IMR-90 (cell line): Measurements from ENCODE around the gene RPS16. TPM values are rescaled to one million over a fixed set of nuclear protein-coding genes. Genes with fewer than 3 reads are reported as not detected.

Experiments
- ATAC-seq: fragments of 200-7000 bp; cut with Tn5 transposase; 2 replicates; pipeline ENCODE4 v1.9.1; 2020; ENCODE audit warnings: low read depth, mild to moderate bottlenecking, moderate library complexity
- BruUV-seq: library from RNA; stranded (reverse); fragments of 400-500 nt; replicated peaks from 2 replicates; lab custom pipeline; 2021; lab: Mats Ljungman, UMichigan
- CTCF ChIA-PET: fragments of 300-600 bp; formaldehyde crosslinking; extraction: SDS; loops from one replicate; lab custom pipeline; 2021; ENCODE audit warnings: antibody characterized with exemption; lab: Yijun Ruan, JAX
- POLR2A ChIA-PET: fragments of 300-600 bp; sonication (Branson Sonifier 250); formaldehyde crosslinking; loops from one replicate; lab custom pipeline; 2022; ENCODE audit warnings: antibody characterized with exemption; ENCODE audit not compliant: unreplicated experiment; lab: Charles Lee
- DNase-seq: peaks from one replicate; pipeline ENCODE4 v3.0.0; 2013
- H2AFZ ChIP-seq: replicated peaks from 2 replicates; pipeline ENCODE3; 2013; ENCODE audit warnings: low read length, mild to moderate bottlenecking; ENCODE audit not compliant: poor library complexity
- H2AK5ac ChIP-seq: 2 replicates; pipeline ENCODE4 v1.6.1; 2013; ENCODE audit warnings: low read depth, low read length, inconsistent platforms
- H2AK9ac ChIP-seq: replicated peaks from 2 replicates; pipeline ENCODE3; 2013; ENCODE audit warnings: mild to moderate bottlenecking, low read depth, low read length, moderate library complexity; ENCODE audit not compliant: poor library complexity
- H2BK120ac ChIP-seq: 2 replicates; pipeline ENCODE4 v1.6.1; 2013; ENCODE audit warnings: low read depth, low read length, inconsistent platforms
- H2BK15ac ChIP-seq: 3 replicates; pipeline ENCODE4 v1.6.1; 2013; ENCODE audit warnings: low read depth, low read length, inconsistent platforms
- H2BK20ac ChIP-seq: 2 replicates; pipeline ENCODE4 v1.6.1; 2013; ENCODE audit warnings: low read depth, mild to moderate bottlenecking, inconsistent platforms, low read length, moderate library complexity
- H2BK5ac ChIP-seq: 2 replicates; pipeline ENCODE4 v1.6.1; 2013; ENCODE audit warnings: mild to moderate bottlenecking, low read depth, low read length, inconsistent platforms; ENCODE audit not compliant: poor library complexity, severe bottlenecking
- H3K14ac ChIP-seq: replicated peaks from 2 replicates; pipeline ENCODE4 v1.6.1; 2013; ENCODE audit warnings: low read depth, low read length, inconsistent platforms
- H3K18ac ChIP-seq: 2 replicates; pipeline ENCODE4 v1.6.1; 2013; ENCODE audit warnings: low read depth, low read length, control low read depth
- H3K23ac ChIP-seq: 2 replicates; pipeline ENCODE4 v1.6.1; 2013; ENCODE audit warnings: low read depth, low read length, inconsistent platforms
- H3K27ac ChIP-seq: 2 replicates; pipeline ENCODE4 v1.5.1; 2013; ENCODE audit warnings: mild to moderate bottlenecking, control low read depth, low read length; ENCODE audit not compliant: insufficient read depth
- H3K27me3 ChIP-seq: 2 replicates; pipeline ENCODE4 v1.6.1; 2013; ENCODE audit warnings: low read length; ENCODE audit not compliant: control insufficient read depth, insufficient read depth
- H3K36me3 ChIP-seq: 2 replicates; pipeline ENCODE4 v1.6.1; 2013; ENCODE audit warnings: low read length, mixed read lengths; ENCODE audit not compliant: control insufficient read depth, insufficient read depth
- H3K4ac ChIP-seq: 2 replicates; pipeline ENCODE4 v1.6.1; 2013; ENCODE audit warnings: low read depth, low read length, inconsistent platforms
- H3K4me1 ChIP-seq: 2 replicates; pipeline ENCODE4 v1.6.1; 2013; ENCODE audit warnings: low read length, mixed read lengths; ENCODE audit not compliant: control insufficient read depth, insufficient read depth
- H3K4me2 ChIP-seq: 2 replicates; pipeline ENCODE4 v1.6.1; 2013; ENCODE audit warnings: low read depth, mild to moderate bottlenecking, control low read depth, low read length, moderate library complexity
- H3K4me3 ChIP-seq: 2 replicates; pipeline ENCODE4 v1.5.1; 2013; ENCODE audit warnings: low read depth, mild to moderate bottlenecking, control low read depth, low read length, moderate library complexity; ENCODE audit not compliant: insufficient read depth
- H3K56ac ChIP-seq: 2 replicates; pipeline ENCODE4 v1.6.1; 2013; ENCODE audit warnings: low read length, inconsistent platforms; ENCODE audit not compliant: insufficient read depth; ENCODE audit errors: extremely low read depth
- H3K79me1 ChIP-seq, 2 experiments: 2 replicates each; pipeline ENCODE4 v1.6.1; 2013; ENCODE audit warnings: low read length in 2 of 2, inconsistent platforms in 1 of 2, low read depth in 1 of 2
- H3K9ac ChIP-seq: 2 replicates; pipeline ENCODE4 v1.6.1; 2013; ENCODE audit warnings: low read depth, low read length, control low read depth
- H3K9me1 ChIP-seq: 2 replicates; pipeline ENCODE4 v1.6.1; 2013; ENCODE audit warnings: low read length, inconsistent platforms; ENCODE audit not compliant: insufficient read depth
- H3K9me3 ChIP-seq: 2 replicates; pipeline ENCODE4 v1.6.1; 2013; ENCODE audit warnings: low read length; ENCODE audit not compliant: control insufficient read depth, insufficient read depth
- H4K20me1 ChIP-seq: 2 replicates; pipeline ENCODE4 v1.6.1; 2013; ENCODE audit warnings: low read length, inconsistent platforms; ENCODE audit not compliant: insufficient read depth
- H4K5ac ChIP-seq: 2 replicates; pipeline ENCODE4 v1.6.1; 2013; ENCODE audit warnings: mild to moderate bottlenecking, low read depth, low read length, control low read depth
- H4K8ac ChIP-seq, 2 experiments: 2 replicates each; pipeline ENCODE4 v1.6.1; 2013; ENCODE audit warnings: low read depth in 2 of 2, low read length in 2 of 2, control low read depth in 1 of 2, inconsistent platforms in 1 of 2
- H4K91ac ChIP-seq: 2 replicates; pipeline ENCODE4 v1.6.1; 2013; ENCODE audit warnings: low read depth, low read length, inconsistent platforms; ENCODE audit not compliant: insufficient read depth
- BHLHE40 ChIP-seq: fragments of 150-350 bp; IDR thresholded peaks from 2 replicates; pipeline ENCODE4 v1.6.1; 2016; ENCODE audit warnings: mild to moderate bottlenecking, low read depth, low read length
- CEBPB ChIP-seq: IDR thresholded peaks from 2 replicates; pipeline ENCODE4 v1.6.1; 2012; ENCODE audit warnings: low read depth, low read length, improper control_type of control experiment
- CHD1 ChIP-seq: IDR thresholded peaks from 2 replicates; pipeline ENCODE4 v1.6.1; 2012; ENCODE audit warnings: low read depth, low read length, improper control_type of control experiment
- ELK1 ChIP-seq: fragments of 150-350 bp; IDR thresholded peaks from 2 replicates; pipeline ENCODE4 v1.6.1; 2016; ENCODE audit warnings: low read depth, mild to moderate bottlenecking, low read length, moderate library complexity, borderline replicate concordance
- FOS ChIP-seq: fragments of 150-350 bp; IDR thresholded peaks from 2 replicates; pipeline ENCODE4 v1.6.1; 2016; ENCODE audit warnings: low read depth, low read length
- MAFK ChIP-seq: IDR thresholded peaks from 2 replicates; pipeline ENCODE4 v1.6.1; 2012; ENCODE audit warnings: low read depth, low read length, improper control_type of control experiment
- MAZ ChIP-seq: IDR thresholded peaks from 2 replicates; pipeline ENCODE4 v1.6.1; 2012; ENCODE audit warnings: low read depth, mild to moderate bottlenecking, low read length, improper control_type of control experiment, moderate library complexity, borderline replicate concordance
- MXI1 ChIP-seq: IDR thresholded peaks from 2 replicates; pipeline ENCODE4 v1.6.1; 2012; ENCODE audit warnings: low read depth, mild to moderate bottlenecking, low read length, moderate library complexity, borderline replicate concordance
- NFE2L2 ChIP-seq: fragments of 150-350 bp; IDR thresholded peaks from 2 replicates; pipeline ENCODE4 v1.6.1; 2016; ENCODE audit warnings: low read depth, mild to moderate bottlenecking, low read length
- POLR2A ChIP-seq: IDR thresholded peaks from 2 replicates; pipeline ENCODE4 v1.6.1; 2012; ENCODE audit warnings: mild to moderate bottlenecking, low read depth, low read length
- RAD21 ChIP-seq: IDR thresholded peaks from 2 replicates; pipeline ENCODE4 v1.6.1; 2012; ENCODE audit warnings: low read length, improper control_type of control experiment
- RCOR1 ChIP-seq: IDR thresholded peaks from 2 replicates; pipeline ENCODE4 v1.6.1; 2012; ENCODE audit warnings: mild to moderate bottlenecking, low read length, improper control_type of control experiment; ENCODE audit not compliant: insufficient replicate concordance
- RFX5 ChIP-seq: IDR thresholded peaks from 2 replicates; pipeline ENCODE4 v1.8.0; 2012; ENCODE audit warnings: low read depth, mild to moderate bottlenecking, low read length, moderate library complexity
- SMC3 ChIP-seq: fragments of 150-350 bp; IDR thresholded peaks from 2 replicates; pipeline ENCODE4 v1.6.1; 2016; ENCODE audit warnings: low read depth, mild to moderate bottlenecking, antibody characterized with exemption, low read length, moderate library complexity
- WGBS, 2 experiments: methylation state at CpG; one replicate each; pipeline versions ENCODE4 v1.1.5 to v1.1.7; 2013; ENCODE audit warnings: missing lambda C conversion rate in 2 of 2; ENCODE audit not compliant: insufficient read length in 1 of 2; ENCODE audit errors: extremely low coverage in 2 of 2; 5-methylcytosine and 5-hydroxymethylcytosine counted together
- dilution Hi-C: fragments of 300-500 bp; cut with HindIII; formaldehyde crosslinking; loops from one replicate; pipeline ENCODE4 v1.14.3; 2018; ENCODE audit warnings: low sequenced_read_pairs; ENCODE audit not compliant: unreplicated experiment
- in situ Hi-C: fragments of 300-500 bp; cut with MboI; formaldehyde crosslinking; loops from 3 replicates; pipeline ENCODE4 v1.14.3; 2019; ENCODE audit warnings: low sequenced_read_pairs, inconsistent platforms, mixed read lengths
- intact Hi-C: fragments of 100-400 bp; cut with micrococcal nuclease; formaldehyde crosslinking; loops from 2 replicates; pipeline ENCODE4 v1.10.0; 2022
- polyA plus RNA-seq, 3 experiments: library from polyadenylated mRNA; depleted of rRNA; stranded (reverse); fragments of >200 nt; gene quantifications; 2 replicates each; pipeline ENCODE4 v1.2.3, GENCODE V29; 2012; ENCODE audit warnings: low replicate concordance in 1 of 3
- total RNA-seq: library from RNA; depleted of rRNA; stranded (reverse); fragments of >200 nt; gene quantifications from 2 replicates; pipeline ENCODE4 v1.2.3, GENCODE V29; 2012
- TF ChIP-seq, protein P1 (sequence below): conservative IDR thresholded peaks from 2 replicates; pipeline ENCODE4 v1.5.1; 2012; ENCODE audit warnings: mild to moderate bottlenecking, low read depth, low read length, improper control_type of control experiment
- TF ChIP-seq, protein P2 (sequence below): fragments of 150-350 bp; IDR thresholded peaks from 2 replicates; pipeline ENCODE4 v1.6.1; 2017; ENCODE audit warnings: mild to moderate bottlenecking, antibody characterized with exemption, low read length, low read depth

The RPS16 gene
- total and polyA plus RNA-seq, 2 of the 4 experiments (the other 2 are of a cell fraction), result 320 to 3,500 TPM

- WGBS, 2 experiments, result 92% methylated on average over 7 of the region's 11 CpGs; no CpG with 5 or more reads in 1 of the 2 experiments
- Histone ChIP-seq H2BK120ac (no peak overlapping the region), H3K27me3 (no peaks in the 10 kb centered on the region), H4K91ac (no peak overlapping the region), H3K56ac (no peak overlapping the region), H2AFZ (no peak overlapping the region), H4K20me1 (peaks cover 24% of the 10 kb centered on the region), H3K9me3 (no peaks in the 10 kb centered on the region), H2BK5ac (no peak overlapping the region), H4K8ac (no peak overlapping the region), H3K4ac (no peak overlapping the region), H3K9me1 (peaks cover 2% of the 10 kb centered on the region; the same call in 1 of the 2 replicates), H3K27ac (no peak overlapping the region), H3K36me3 (peaks cover 89% of the 10 kb centered on the region), H3K79me1 (peaks cover 15 to 20% of the 10 kb centered on the region in 2 experiments; a peak in 3 of 4 replicates), H3K23ac (no peak overlapping the region), H3K14ac (no peak overlapping the region), H3K4me3 (no peak overlapping the region), H3K18ac (no peak overlapping the region), H3K4me2 (no peak overlapping the region), H2BK15ac (no peak overlapping the region), H3K4me1 (no peaks in the 10 kb centered on the region), H4K5ac (no peak overlapping the region), H2BK20ac (no peak overlapping the region), H3K9ac (no peak overlapping the region), H2AK9ac (no peak overlapping the region), H2AK5ac (no peak overlapping the region)
- DNase-seq (no peak), ATAC-seq (no peak)
- in situ Hi-C loops, result no loop called here
- TF ChIP-seq MAZ (no peak), RFX5 (no peak), BHLHE40 (no peak), MAFK (no peak), MXI1 (no peak), CEBPB (no peak), CHD1 (no peak), RCOR1 (no peak), FOS (no peak), SMC3 (no peak), ELK1 (no peak), NFE2L2 (no peak), RAD21 (no peak), POLR2A (no peak)
- TF ChIP-seq, protein P1, sequence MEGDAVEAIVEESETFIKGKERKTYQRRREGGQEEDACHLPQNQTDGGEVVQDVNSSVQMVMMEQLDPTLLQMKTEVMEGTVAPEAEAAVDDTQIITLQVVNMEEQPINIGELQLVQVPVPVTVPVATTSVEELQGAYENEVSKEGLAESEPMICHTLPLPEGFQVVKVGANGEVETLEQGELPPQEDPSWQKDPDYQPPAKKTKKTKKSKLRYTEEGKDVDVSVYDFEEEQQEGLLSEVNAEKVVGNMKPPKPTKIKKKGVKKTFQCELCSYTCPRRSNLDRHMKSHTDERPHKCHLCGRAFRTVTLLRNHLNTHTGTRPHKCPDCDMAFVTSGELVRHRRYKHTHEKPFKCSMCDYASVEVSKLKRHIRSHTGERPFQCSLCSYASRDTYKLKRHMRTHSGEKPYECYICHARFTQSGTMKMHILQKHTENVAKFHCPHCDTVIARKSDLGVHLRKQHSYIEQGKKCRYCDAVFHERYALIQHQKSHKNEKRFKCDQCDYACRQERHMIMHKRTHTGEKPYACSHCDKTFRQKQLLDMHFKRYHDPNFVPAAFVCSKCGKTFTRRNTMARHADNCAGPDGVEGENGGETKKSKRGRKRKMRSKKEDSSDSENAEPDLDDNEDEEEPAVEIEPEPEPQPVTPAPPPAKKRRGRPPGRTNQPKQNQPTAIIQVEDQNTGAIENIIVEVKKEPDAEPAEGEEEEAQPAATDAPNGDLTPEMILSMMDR, result no peak
- TF ChIP-seq, protein P2, sequence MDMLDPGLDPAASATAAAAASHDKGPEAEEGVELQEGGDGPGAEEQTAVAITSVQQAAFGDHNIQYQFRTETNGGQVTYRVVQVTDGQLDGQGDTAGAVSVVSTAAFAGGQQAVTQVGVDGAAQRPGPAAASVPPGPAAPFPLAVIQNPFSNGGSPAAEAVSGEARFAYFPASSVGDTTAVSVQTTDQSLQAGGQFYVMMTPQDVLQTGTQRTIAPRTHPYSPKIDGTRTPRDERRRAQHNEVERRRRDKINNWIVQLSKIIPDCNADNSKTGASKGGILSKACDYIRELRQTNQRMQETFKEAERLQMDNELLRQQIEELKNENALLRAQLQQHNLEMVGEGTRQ, result no peak
- ChIA-PET CTCF (no interaction called here), POLR2A (no interaction called here)
- dilution Hi-C loops, result no loop called here
- intact Hi-C loops, result no loop called here
- BruUV-seq, result no TSS peak
Measured at GRCh38 chr19:39469036-39469435, 33.3 kb upstream of the RPS16 start.
